Effector memory CD8-positive, alpha-beta T cell (primary cell): ENCODE data around the gene GPR22.
A peak's percentile ranks its signal among the peaks of the same experiment; 100 is the strongest.

Experiments
- ATAC-seq: fragments of 150-1000 bp; cut with Tn5 transposase; replicated peaks from 2 replicates; pipeline ENCODE4 v1.10.0; 2021; ENCODE audit warnings: mild to moderate bottlenecking, moderate library complexity
- DNase-seq, 3 experiments: peaks; one replicate each; pipeline ENCODE4 v3.0.0; 2021
- H3K27ac Mint-ChIP-seq, 2 donors: one replicate each; pipeline ENCODE4 v1.8.0; 2022; ENCODE audit warnings: mild to moderate bottlenecking in 2 of 2, mixed read lengths in 2 of 2, moderate library complexity in 2 of 2
- H3K27me3 Mint-ChIP-seq, 2 donors: one replicate each; pipeline ENCODE4 v1.8.0; 2022; ENCODE audit warnings: mixed read lengths in 2 of 2
- H3K36me3 Mint-ChIP-seq: one replicate; pipeline ENCODE4 v1.8.0; 2022; ENCODE audit warnings: mild to moderate bottlenecking, moderate library complexity, mixed read lengths; ENCODE audit not compliant: insufficient read depth
- H3K4me1 Mint-ChIP-seq, 2 donors: one replicate each; pipeline ENCODE4 v1.8.0; 2022; ENCODE audit warnings: low read depth in 2 of 2, mixed read lengths in 2 of 2
- H3K4me3 Mint-ChIP-seq, 2 donors: one replicate each; pipeline ENCODE4 v1.8.0; 2022; ENCODE audit warnings: mild to moderate bottlenecking in 2 of 2, mixed read lengths in 2 of 2, moderate library complexity in 2 of 2
- H3K9me3 Mint-ChIP-seq, 2 donors: one replicate each; pipeline ENCODE4 v1.8.0; 2022; ENCODE audit warnings: mixed read lengths in 2 of 2
- total RNA-seq, 9 experiments: gene quantifications; one replicate each; lab custom pipeline; 2026; lab: John Stamatoyannopoulos, UW

The GPR22 gene
- total RNA-seq = 0 to 0.06 (median 0) reads per million in 9 experiments

- no peaks in the 10 kb centered on the region for H3K36me3 Mint-ChIP-seq
- H3K27ac Mint-ChIP-seq = no peak within 1 kb of the TSS
- ATAC-seq (no peak), DNase-seq (no peak)
- peaks cover 0 to 7% of the 10 kb centered on the region in 2 donors for H3K4me1 Mint-ChIP-seq
- H3K4me3 Mint-ChIP-seq = no peak within 1 kb of the TSS
- no peaks in the 10 kb centered on the region for H3K9me3 Mint-ChIP-seq
- H3K27me3 Mint-ChIP-seq = no peaks in the 10 kb centered on the region
These were observed at the start of gene GPR22 for GRCh38 chr7:107469929-107470328. Gene GPR22 (plus strand): TSS chr7:107470057. CDS start chr7:107474061, 4,004 bp downstream.

GRCh38 chr7:107427462-107427861 is 42.4 kb upstream of the GPR22 start:
- H3K27me3 Mint-ChIP-seq = no peaks in the 10 kb centered on the region
- no peak overlapping the region for H3K4me3 Mint-ChIP-seq
- H3K9me3 Mint-ChIP-seq = no peaks in the 10 kb centered on the region
- no peaks in the 10 kb centered on the region for H3K36me3 Mint-ChIP-seq
- peaks cover 8 to 23% of the 10 kb centered on the region in 2 donors for H3K4me1 Mint-ChIP-seq
- H3K27ac Mint-ChIP-seq = peak overlapping the region in 1 of 2 donors; percentile 71
- ATAC-seq (no peak), DNase-seq (no peak)

GRCh38 chr7:107428642-107429041 is 41.2 kb upstream of the GPR22 start:
- ATAC-seq (no peak), DNase-seq (no peak)
- peaks cover 7 to 23% of the 10 kb centered on the region in 2 donors for H3K4me1 Mint-ChIP-seq
- H3K27me3 Mint-ChIP-seq = no peaks in the 10 kb centered on the region
- no peaks in the 10 kb centered on the region for H3K36me3 Mint-ChIP-seq
- no peak overlapping the region for H3K4me3 Mint-ChIP-seq
- no peak overlapping the region for H3K27ac Mint-ChIP-seq
- no peaks in the 10 kb centered on the region for H3K9me3 Mint-ChIP-seq

- no peaks in the 10 kb centered on the region for H3K27me3 Mint-ChIP-seq
- H3K27ac Mint-ChIP-seq = no peak overlapping the region
- peaks cover 7 to 23% of the 10 kb centered on the region in 2 donors for H3K4me1 Mint-ChIP-seq
- no peaks in the 10 kb centered on the region for H3K36me3 Mint-ChIP-seq
- H3K9me3 Mint-ChIP-seq = no peaks in the 10 kb centered on the region
- H3K4me3 Mint-ChIP-seq = no peak overlapping the region
- ATAC-seq = no peak
- DNase-seq = no peak
These were observed 39.8 kb upstream of the GPR22 start for GRCh38 chr7:107430057-107430456.

GRCh38 chr7:107432261-107432660 is 37.6 kb upstream of the GPR22 start:
- Mint-ChIP-seq H3K36me3 (peaks cover 2% of the 10 kb centered on the region), H3K27ac (no peak overlapping the region), H3K27me3 (no peaks in the 10 kb centered on the region), H3K4me1 (peaks cover 7 to 20% of the 10 kb centered on the region in 2 donors), H3K9me3 (peaks cover 0 to 7% of the 10 kb centered on the region in 2 donors), H3K4me3 (no peak overlapping the region)
- DNase-seq = no peak
- ATAC-seq = no peak

GRCh38 chr7:107435749-107436148 is 34.1 kb upstream of the GPR22 start:
- H3K4me3 Mint-ChIP-seq = no peak overlapping the region
- H3K27ac Mint-ChIP-seq = no peak overlapping the region
- H3K36me3 Mint-ChIP-seq = peaks cover 2% of the 10 kb centered on the region
- peaks cover 0 to 7% of the 10 kb centered on the region in 2 donors for H3K9me3 Mint-ChIP-seq
- DNase-seq = no peak
- ATAC-seq = no peak
- H3K27me3 Mint-ChIP-seq = no peaks in the 10 kb centered on the region
- peaks cover 5 to 8% of the 10 kb centered on the region in 2 donors for H3K4me1 Mint-ChIP-seq

- Mint-ChIP-seq H3K27ac (no peak overlapping the region), H3K27me3 (no peaks in the 10 kb centered on the region), H3K9me3 (peaks cover 0 to 7% of the 10 kb centered on the region in 2 donors), H3K4me3 (no peak overlapping the region), H3K4me1 (peaks cover 0 to 4% of the 10 kb centered on the region in 2 donors), H3K36me3 (peaks cover 2% of the 10 kb centered on the region)
- DNase-seq (no peak), ATAC-seq (no peak)
These were observed 30.8 kb upstream of the GPR22 start for GRCh38 chr7:107439025-107439424.

GRCh38 chr7:107441581-107442422 is 28.1 kb upstream of the GPR22 start:
- H3K27ac Mint-ChIP-seq = no peak overlapping the region
- no peak overlapping the region for H3K4me3 Mint-ChIP-seq
- H3K4me1 Mint-ChIP-seq = peaks cover 0 to 4% of the 10 kb centered on the region in 2 donors
- no peaks in the 10 kb centered on the region for H3K9me3 Mint-ChIP-seq
- no peaks in the 10 kb centered on the region for H3K27me3 Mint-ChIP-seq
- no peak for ATAC-seq
- no peaks in the 10 kb centered on the region for H3K36me3 Mint-ChIP-seq
- DNase-seq = no peak

GRCh38 chr7:107442678-107443077 is 27.2 kb upstream of the GPR22 start:
- ATAC-seq = no peak

GRCh38 chr7:107446531-107446930 is 23.3 kb upstream of the GPR22 start:
- Mint-ChIP-seq H3K4me3 (no peak overlapping the region), H3K4me1 (peaks cover 3 to 11% of the 10 kb centered on the region in 2 donors), H3K27me3 (no peaks in the 10 kb centered on the region), H3K9me3 (no peaks in the 10 kb centered on the region), H3K36me3 (no peaks in the 10 kb centered on the region), H3K27ac (no peak overlapping the region)
- ATAC-seq = no peak
- no peak for DNase-seq

More at GRCh38 chr7:107442678-107443077, 27.2 kb upstream of the GPR22 start:
- peaks cover 0 to 8% of the 10 kb centered on the region in 2 donors for H3K4me1 Mint-ChIP-seq
- no peak overlapping the region for H3K4me3 Mint-ChIP-seq
- H3K27ac Mint-ChIP-seq = no peak overlapping the region
- no peak for DNase-seq
- H3K9me3 Mint-ChIP-seq = no peaks in the 10 kb centered on the region
- no peaks in the 10 kb centered on the region for H3K36me3 Mint-ChIP-seq
- H3K27me3 Mint-ChIP-seq = no peaks in the 10 kb centered on the region

- H3K27me3 Mint-ChIP-seq = no peaks in the 10 kb centered on the region
- DNase-seq = no peak
- peaks cover 3 to 10% of the 10 kb centered on the region in 2 donors for H3K4me1 Mint-ChIP-seq
- no peak for ATAC-seq
- H3K36me3 Mint-ChIP-seq = no peaks in the 10 kb centered on the region
- H3K27ac Mint-ChIP-seq = no peak overlapping the region
- no peak overlapping the region for H3K4me3 Mint-ChIP-seq
- no peaks in the 10 kb centered on the region for H3K9me3 Mint-ChIP-seq
These were observed 22.9 kb upstream of the GPR22 start for GRCh38 chr7:107446988-107447387.

GRCh38 chr7:107450970-107451369 is 18.9 kb upstream of the GPR22 start:
- no peak for DNase-seq
- Mint-ChIP-seq H3K27me3 (no peaks in the 10 kb centered on the region), H3K36me3 (peaks cover 3% of the 10 kb centered on the region), H3K4me1 (peaks cover 3 to 15% of the 10 kb centered on the region in 2 donors), H3K27ac (no peak overlapping the region), H3K9me3 (no peaks in the 10 kb centered on the region), H3K4me3 (no peak overlapping the region)
- ATAC-seq = no peak

GRCh38 chr7:107453388-107453787 is 16.5 kb upstream of the GPR22 start:
- Mint-ChIP-seq H3K9me3 (no peaks in the 10 kb centered on the region), H3K27ac (no peak overlapping the region), H3K4me1 (peaks cover 3 to 11% of the 10 kb centered on the region in 2 donors), H3K36me3 (peaks cover 6% of the 10 kb centered on the region), H3K4me3 (no peak overlapping the region), H3K27me3 (no peaks in the 10 kb centered on the region)
- DNase-seq (no peak), ATAC-seq (no peak)

- Mint-ChIP-seq H3K27ac (no peak overlapping the region), H3K36me3 (peaks cover 7% of the 10 kb centered on the region), H3K4me1 (peaks cover 0 to 7% of the 10 kb centered on the region in 2 donors), H3K27me3 (no peaks in the 10 kb centered on the region), H3K4me3 (no peak overlapping the region), H3K9me3 (no peaks in the 10 kb centered on the region)
- DNase-seq (no peak), ATAC-seq (no peak)
These were observed 7.8 kb upstream of the GPR22 start for GRCh38 chr7:107461938-107462533.
